ENCODE results near the gene ZKSCAN2.

GRCh38 chr16:25289466-25289865 is 31.8 kb upstream of the ZKSCAN2 start:
- no peak for TF ChIP-seq EZH2 (IDR thresholded peaks at IDR 0.05; ENCODE audit: insufficient read depth, poor library complexity, severe bottlenecking)
- TF ChIP-seq EZH2phosphoT487 (IDR thresholded peaks at IDR 0.05; ENCODE audit: insufficient read depth, low read depth), result no peak

Measured in GM23248 (cell line).